HepG2 (cell line): ENCODE measurements around the gene NVL. TPM values are rescaled to one million over a fixed set of nuclear protein-coding genes. Genes with fewer than 3 reads are reported as not detected.

ENCODE experiments used
- ARID4A ChIP-seq: sonication (generic); formaldehyde crosslinking; IDR thresholded peaks from 2 replicates; pipeline ENCODE4 v1.5.0; 2020; ENCODE audit warnings: mild to moderate bottlenecking, missing genetic modification reagents, borderline replicate concordance
- ARNT2 ChIP-seq: sonication (generic); formaldehyde crosslinking; IDR thresholded peaks from 2 replicates; pipeline ENCODE4 v1.8.0; 2022; ENCODE audit warnings: mild to moderate bottlenecking, low read depth, missing genetic modification reagents, moderate library complexity
- CREB1 ChIP-seq, 2 experiments: fragments of 450-650 bp in 1 of 2; IDR thresholded peaks; 2 replicates each; pipeline ENCODE4 v1.6.1; 2016 to 2017; ENCODE audit warnings: control low read depth in 1 of 2, mild to moderate bottlenecking in 1 of 2, missing compliant biosample characterization in 1 of 2, missing genetic modification characterization in 1 of 2
- HOXA5 ChIP-seq: sonication (generic); formaldehyde crosslinking; IDR thresholded peaks from 2 replicates; pipeline ENCODE4 v1.4.0; 2020; ENCODE audit warnings: missing genetic modification reagents
- MAZ ChIP-seq, 2 experiments: sonication (generic) in 1 of 2; formaldehyde crosslinking in 1 of 2; IDR thresholded peaks; 2 replicates each; pipeline versions ENCODE4 v1.5.0 to v1.6.1; 2012 to 2020; ENCODE audit warnings: low read depth in 2 of 2, mild to moderate bottlenecking in 2 of 2, borderline replicate concordance in 1 of 2, improper control_type of control experiment in 1 of 2, low read length in 1 of 2, missing genetic modification reagents in 1 of 2, moderate library complexity in 1 of 2
- MED13 ChIP-seq: sonication (generic); formaldehyde crosslinking; IDR thresholded peaks from 2 replicates; pipeline ENCODE4 v1.5.0; 2020; ENCODE audit warnings: missing genetic modification reagents
- NFE2 ChIP-seq: sonication (generic); formaldehyde crosslinking; IDR thresholded peaks from 2 replicates; pipeline ENCODE4 v1.4.0; 2020; ENCODE audit warnings: missing genetic modification reagents
- PAF1 ChIP-seq: IDR thresholded peaks from 2 replicates; pipeline ENCODE4 v1.6.1; 2016; ENCODE audit warnings: missing genetic modification reagents, missing compliant biosample characterization
- SAP130 ChIP-seq: IDR thresholded peaks from 2 replicates; pipeline ENCODE4 v1.6.1; 2016; ENCODE audit warnings: low read depth
- TP53 ChIP-seq: sonication (generic); formaldehyde crosslinking; conservative IDR thresholded peaks from 2 replicates; pipeline ENCODE4 v1.4.0; 2020; ENCODE audit warnings: missing genetic modification reagents
- ZBTB44 ChIP-seq: sonication (generic); formaldehyde crosslinking; IDR thresholded peaks from 2 replicates; pipeline ENCODE4 v1.4.0; 2020; ENCODE audit warnings: missing genetic modification reagents
- ZFP36L2 ChIP-seq: sonication (generic); formaldehyde crosslinking; IDR thresholded peaks from 2 replicates; pipeline ENCODE4 v1.4.0; 2020; ENCODE audit warnings: missing genetic modification reagents
- ZMYM3 ChIP-seq: sonication (generic); formaldehyde crosslinking; IDR thresholded peaks from 2 replicates; pipeline ENCODE4 v1.5.1; 2020; ENCODE audit warnings: mild to moderate bottlenecking, missing genetic modification reagents
- ZNF20 ChIP-seq: sonication (generic); formaldehyde crosslinking; IDR thresholded peaks from 2 replicates; pipeline ENCODE4 v1.4.0; 2020; ENCODE audit warnings: mild to moderate bottlenecking, moderate library complexity, missing genetic modification reagents
- ZNF3 ChIP-seq: IDR thresholded peaks from 2 replicates; pipeline ENCODE4 v1.7.0; 2017; ENCODE audit warnings: inconsistent platforms
- ZNF367 ChIP-seq: sonication (generic); formaldehyde crosslinking; IDR thresholded peaks from 2 replicates; pipeline ENCODE4 v1.4.0; 2020; ENCODE audit warnings: missing genetic modification reagents, borderline replicate concordance
- ZNF576 ChIP-seq: sonication (generic); formaldehyde crosslinking; IDR thresholded peaks from 2 replicates; pipeline ENCODE4 v1.4.0; 2020; ENCODE audit warnings: mild to moderate bottlenecking, missing genetic modification reagents
- ZNF713 ChIP-seq: sonication (generic); formaldehyde crosslinking; IDR thresholded peaks from 2 replicates; pipeline ENCODE4 v1.4.0; 2020; ENCODE audit warnings: mild to moderate bottlenecking, missing genetic modification reagents
- polyA plus RNA-seq, 8 experiments: library from polyadenylated mRNA; depleted of rRNA in 3 of 8; stranded (reverse) in 7 of 8; unstranded in 1 of 8; fragments of >200 nt; fragmentation: Illumina TruSeq in 4 of 8; extraction: Trizol in 4 of 8; gene quantifications; 2 replicates each; pipeline versions ENCODE4 v1.2.1 to v1.2.3, GENCODE V29; 2011 to 2016; ENCODE audit warnings: low read depth in 4 of 8, missing spikeins in 1 of 8, mixed read lengths in 1 of 8; ENCODE audit not compliant: insufficient read depth in 1 of 8
- total RNA-seq, 5 experiments: library from RNA; depleted of rRNA; stranded (reverse); fragments of >200 nt; fragmentation: Illumina TruSeq; extraction: Trizol; gene quantifications; 2 replicates each; pipeline ENCODE4 v1.2.3, GENCODE V29; 2016; ENCODE audit warnings: low read depth in 1 of 5
- TF ChIP-seq, protein P1 (sequence below): sonication (generic); formaldehyde crosslinking; IDR thresholded peaks from 2 replicates; pipeline ENCODE4 v1.4.0; 2020; ENCODE audit warnings: missing genetic modification reagents

The NVL gene
- total and polyA plus RNA-seq, 2 of the 13 experiments (the other 11 are each of a cell fraction or from before 2014, with no cell fraction given): 8.3 to 21.0 TPM

- no peak for TF ChIP-seq ZNF576 (CRISPR knock-in tag)
- TF ChIP-seq CREB1 (IDR thresholded peaks at IDR 0.05): 0 out of 2 replicates have a peak, but pooled peaks have one; percentile 24
- TF ChIP-seq CREB1 (CRISPR knock-in tag; IDR thresholded peaks at IDR 0.05): peak; percentile 90
- TF ChIP-seq ZNF3: no peak
- TF ChIP-seq PAF1: no peak
- TF ChIP-seq MED13 (CRISPR knock-in tag): no peak
- TF ChIP-seq, protein P1, sequence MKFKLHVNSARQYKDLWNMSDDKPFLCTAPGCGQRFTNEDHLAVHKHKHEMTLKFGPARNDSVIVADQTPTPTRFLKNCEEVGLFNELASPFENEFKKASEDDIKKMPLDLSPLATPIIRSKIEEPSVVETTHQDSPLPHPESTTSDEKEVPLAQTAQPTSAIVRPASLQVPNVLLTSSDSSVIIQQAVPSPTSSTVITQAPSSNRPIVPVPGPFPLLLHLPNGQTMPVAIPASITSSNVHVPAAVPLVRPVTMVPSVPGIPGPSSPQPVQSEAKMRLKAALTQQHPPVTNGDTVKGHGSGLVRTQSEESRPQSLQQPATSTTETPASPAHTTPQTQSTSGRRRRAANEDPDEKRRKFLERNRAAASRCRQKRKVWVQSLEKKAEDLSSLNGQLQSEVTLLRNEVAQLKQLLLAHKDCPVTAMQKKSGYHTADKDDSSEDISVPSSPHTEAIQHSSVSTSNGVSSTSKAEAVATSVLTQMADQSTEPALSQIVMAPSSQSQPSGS (CRISPR knock-in tag): peak; percentile 16; the same call in 1 of the 2 replicates
- peak; percentile 92 for TF ChIP-seq ARID4A (CRISPR knock-in tag)
- peak; percentile 57; the same call in 1 of the 2 replicates for TF ChIP-seq ARNT2
- no peak for TF ChIP-seq ZMYM3 (CRISPR knock-in tag)
- no peak for TF ChIP-seq NFE2 (CRISPR knock-in tag)
- TF ChIP-seq MAZ (IDR thresholded peaks at IDR 0.05; ENCODE audit: borderline replicate concordance, low read depth, low read length): 0 out of 2 replicates have a peak, but pooled peaks have one; percentile 13
- TF ChIP-seq MAZ (CRISPR knock-in tag; IDR thresholded peaks at IDR 0.05; ENCODE audit: low read depth): peak; percentile 53
- no peak for TF ChIP-seq ZNF20 (CRISPR knock-in tag)
- TF ChIP-seq HOXA5 (CRISPR knock-in tag): no peak; the same call in 1 of the 2 replicates
- TF ChIP-seq SAP130 (CRISPR knock-in tag): peak; percentile 91
- no peak for TF ChIP-seq ZNF713
- no peak for TF ChIP-seq ZNF367 (CRISPR knock-in tag)
- no peak for TF ChIP-seq ZFP36L2 (CRISPR knock-in tag)
- no peak for TF ChIP-seq ZBTB44 (CRISPR knock-in tag)
- no peak for TF ChIP-seq TP53
These were observed 27.0 kb upstream of the NVL start, which contains the start of gene CNIH4 (continued) for GRCh38 chr1:224356685-224357625.
